NCI-H1048 (cell line): Measurements from ENCODE around the gene COX11.

Experiments used
- DNase-seq: peaks from one replicate; lab custom pipeline; 2025; lab: John Stamatoyannopoulos, UW

Gene COX11

GRCh38 chr17:54968262-54968987 lies at the start of gene COX11, which contains the start of gene STXBP4:
Gene COX11 (minus strand): TSS chr17:54968654. CDS start chr17:54968646, 8 bp downstream.
Gene STXBP4 (plus strand): TSS chr17:54968765. CDS start chr17:54986220, 17,455 bp downstream.
- DNase-seq: peak; percentile 76

DNA sequence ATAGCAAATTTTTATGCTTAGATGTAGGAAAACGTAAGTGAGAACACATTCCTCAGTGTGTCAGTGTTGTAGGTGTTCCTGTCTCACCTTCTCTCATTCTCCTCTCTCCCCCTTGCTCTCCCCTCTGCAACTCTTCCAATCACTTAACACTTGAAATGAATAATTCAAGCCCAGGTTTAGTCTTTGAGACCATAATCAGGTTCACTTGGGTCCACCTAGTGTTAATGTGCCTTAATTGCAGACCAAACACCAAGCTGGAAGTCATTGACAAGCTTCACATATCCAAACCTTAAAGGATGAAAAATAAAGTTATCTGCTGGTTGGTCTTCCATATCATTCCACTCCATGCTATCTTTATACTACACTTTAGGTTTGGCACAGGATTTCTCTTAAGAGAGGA lies 37.1 kb upstream of the COX11 start:
- DNase-seq: no peak

DNA sequence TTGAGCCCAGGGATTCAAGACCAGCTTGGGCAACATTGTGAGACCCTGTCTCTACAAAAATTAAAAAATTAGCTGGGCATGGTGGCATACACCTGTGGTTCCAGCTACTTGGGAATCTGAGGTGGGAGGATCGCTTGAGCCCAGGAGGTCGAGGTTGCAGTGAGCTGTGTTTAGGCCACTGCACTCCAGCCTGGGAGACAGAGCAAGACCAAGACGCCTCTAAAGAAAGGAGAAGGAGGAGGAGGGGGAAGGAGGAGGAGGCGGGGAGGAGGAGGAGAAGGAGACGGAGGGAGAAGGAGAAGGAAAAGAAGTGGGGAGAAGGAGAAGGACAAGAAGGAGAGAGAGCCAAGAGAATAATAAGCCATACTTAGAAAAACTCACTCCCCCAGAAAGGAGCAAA lies 36.0 kb upstream of the COX11 start:
- no peak for DNase-seq

- no peak for DNase-seq
Measured at GRCh38 chr17:55002458-55002857, 34.0 kb upstream of the COX11 start.

- DNase-seq: no peak
Measured at GRCh38 chr17:54996441-54996840, 28.0 kb upstream of the COX11 start.

DNA sequence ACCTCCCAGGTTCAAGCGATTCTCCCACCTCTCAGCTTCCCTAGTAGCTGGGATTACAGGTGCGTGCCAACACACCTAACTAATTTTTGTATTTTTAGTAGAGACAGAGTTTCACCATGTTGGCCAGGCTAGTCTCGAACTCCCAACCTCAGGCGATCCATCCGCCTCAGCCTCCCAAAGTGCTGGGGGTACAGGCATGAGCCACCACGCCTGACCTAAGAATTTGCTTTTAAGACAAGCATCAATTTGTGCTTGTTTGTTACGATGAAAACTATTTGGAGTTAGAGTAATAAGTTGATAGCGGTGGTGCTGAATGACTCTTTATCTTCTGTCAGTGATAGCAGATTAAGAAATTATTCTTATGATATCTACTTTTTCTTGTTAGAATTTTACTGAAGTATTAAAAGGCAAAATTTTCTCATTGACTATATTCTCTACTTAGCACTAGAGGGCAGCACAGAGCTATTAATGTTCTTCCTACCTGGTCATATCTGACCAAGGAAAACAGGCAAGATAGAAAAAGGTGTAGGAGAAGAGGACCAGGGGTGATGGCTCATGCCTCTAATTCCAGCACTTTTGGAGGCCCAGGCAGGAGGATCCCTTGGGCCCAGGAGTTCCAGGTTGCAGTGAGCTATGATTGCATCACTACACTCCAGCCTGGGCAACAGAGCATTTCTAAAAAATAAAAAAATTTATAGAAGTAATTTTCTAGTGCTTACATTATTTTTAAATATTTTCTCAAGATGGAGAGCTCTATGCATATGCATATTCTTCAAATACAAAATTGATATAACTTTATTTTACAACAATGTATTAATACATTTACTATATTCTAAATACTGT lies 24.6 kb upstream of the COX11 start:
- peak; percentile 20 for DNase-seq

GRCh38 chr17:54991567-54991966 lies 23.1 kb upstream of the COX11 start:
- DNase-seq: no peak

GRCh38 chr17:54990118-54990517 lies 21.7 kb upstream of the COX11 start:
- no peak for DNase-seq

- no peak for DNase-seq
Measured at GRCh38 chr17:54985476-54985875, 17.0 kb upstream of the COX11 start.

GRCh38 chr17:54983260-54983659 lies 14.8 kb upstream of the COX11 start:
- DNase-seq: no peak

- DNase-seq: no peak
Measured at GRCh38 chr17:54982399-54982798, 13.9 kb upstream of the COX11 start.

DNA sequence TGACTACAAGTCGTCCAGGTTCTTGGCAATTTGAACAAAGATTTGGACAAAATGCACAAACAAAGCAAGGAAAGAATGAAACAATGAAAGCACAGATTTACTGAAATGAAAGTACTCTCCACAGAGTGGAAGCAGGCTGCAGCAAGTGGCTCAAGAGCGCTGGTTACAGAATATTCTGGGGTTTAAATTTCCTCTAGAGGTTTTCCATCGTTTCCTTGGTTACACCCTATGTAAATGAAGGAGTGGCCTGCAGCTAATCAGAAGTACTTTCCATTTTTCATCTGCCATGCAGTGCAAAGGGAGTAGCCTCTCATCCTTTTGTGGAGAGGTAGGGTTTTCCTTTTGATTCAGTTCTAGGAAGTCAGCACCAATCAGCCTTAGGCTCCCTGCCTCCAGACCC lies 11.9 kb upstream of the COX11 start:
- no peak for DNase-seq

DNA sequence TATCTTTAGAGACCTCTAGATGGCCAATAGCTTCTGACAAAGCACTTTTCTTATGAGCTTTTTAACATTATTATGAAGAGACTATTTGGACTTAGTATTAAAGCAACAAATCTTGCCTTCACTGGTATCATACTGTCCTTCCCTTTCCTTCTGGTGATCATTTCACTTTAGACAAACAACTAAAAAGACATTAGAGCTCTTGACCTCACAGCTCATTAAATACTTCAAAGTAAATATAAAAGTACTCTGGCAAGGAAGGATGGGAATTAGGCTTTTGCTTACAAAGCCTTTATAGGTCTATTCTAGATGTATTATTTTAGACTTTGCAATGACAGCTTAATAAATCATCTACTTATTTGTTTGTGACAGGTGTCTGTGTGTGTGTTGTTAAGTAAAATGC lies 11.2 kb upstream of the COX11 start:
- no peak for DNase-seq

DNA sequence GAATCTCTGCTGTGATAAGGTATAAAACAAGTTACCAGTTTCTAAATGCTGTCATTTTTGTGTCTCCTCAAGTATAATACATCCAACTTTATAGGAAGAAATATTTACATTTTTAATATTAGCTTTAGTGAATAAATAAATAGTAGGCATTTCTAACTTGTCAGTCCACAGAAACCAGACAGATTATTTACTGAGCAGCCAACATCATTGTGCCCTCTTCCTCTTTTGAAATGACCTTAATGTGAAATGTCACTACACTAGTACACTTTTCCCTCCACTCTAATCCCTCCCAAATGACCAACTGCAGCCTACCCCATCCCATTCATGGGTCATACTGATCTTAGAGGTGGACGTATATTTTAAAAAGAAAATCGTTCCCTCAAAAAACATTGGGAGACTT lies 9.3 kb upstream of the COX11 start:
- no peak for DNase-seq

DNA sequence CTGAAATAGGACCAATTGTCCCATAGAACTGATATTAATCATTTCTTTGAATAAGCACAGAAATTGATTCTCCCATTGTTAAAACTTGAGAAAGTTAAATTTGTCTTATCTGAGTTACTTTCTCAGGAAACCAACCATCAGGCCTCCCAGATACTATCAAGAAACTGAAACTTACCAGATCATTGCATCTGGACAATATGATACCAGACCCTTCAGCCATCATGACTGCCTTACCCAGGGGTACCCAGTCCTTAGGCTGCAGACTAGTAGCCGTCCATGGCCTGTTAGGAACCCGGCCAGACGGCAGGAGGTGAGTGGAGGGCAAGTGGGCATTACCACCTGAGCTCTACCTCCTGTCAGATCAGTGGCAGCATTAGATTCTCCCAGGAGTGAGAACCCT lies 7.9 kb upstream of the COX11 start:
- no peak for DNase-seq

- no peak for DNase-seq
Measured at GRCh38 chr17:54974759-54975158, 6.3 kb upstream of the COX11 start.

- no peak for DNase-seq
Measured at GRCh38 chr17:54972406-54973138, 4.1 kb upstream of the COX11 start.

DNA sequence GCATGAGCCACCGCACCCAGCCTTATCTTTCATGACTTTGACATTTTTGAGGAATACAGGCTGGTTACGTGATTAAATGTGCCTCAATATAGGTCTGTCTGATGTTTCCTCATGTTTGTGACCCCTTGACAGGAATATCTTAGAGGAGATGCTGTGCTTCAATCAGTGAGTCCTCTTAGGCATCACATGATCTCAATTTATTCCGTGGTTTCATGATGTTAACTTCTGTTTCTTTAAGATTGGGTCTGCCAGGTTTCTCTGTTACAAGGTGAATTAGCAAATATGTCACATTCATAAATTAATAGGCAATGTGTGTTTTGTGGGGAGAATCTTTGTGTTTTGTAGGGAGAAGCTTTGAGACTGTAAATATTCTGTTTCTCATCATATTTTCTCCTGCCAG lies 3.4 kb upstream of the COX11 start:
- DNase-seq: no peak

DNA sequence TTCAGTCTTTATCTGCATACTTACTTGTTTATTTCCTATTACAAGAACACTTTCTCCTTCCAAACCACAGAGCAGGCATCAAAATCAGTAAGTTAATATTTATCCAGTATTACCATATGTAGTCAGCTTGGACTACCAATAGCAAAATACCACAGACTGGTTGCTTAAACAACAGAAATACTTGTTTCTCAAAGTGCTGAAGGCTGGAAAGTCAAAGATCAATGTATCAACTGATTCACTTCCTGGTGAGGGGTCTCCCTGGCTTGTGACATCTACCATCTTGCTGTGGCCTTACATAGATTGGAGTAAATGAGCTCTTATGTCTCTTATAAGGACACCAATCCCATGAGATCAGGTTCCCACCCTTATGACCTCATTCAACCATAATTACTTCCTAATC lies 2.7 kb upstream of the COX11 start:
- no peak for DNase-seq

- no peak for DNase-seq
Measured at GRCh38 chr17:54969658-54970572, 1.5 kb upstream of the COX11 start.

GRCh38 chr17:54968988-54969332 lies 506 bp upstream of the COX11 start:
- no peak for DNase-seq
